HG02571 (cell line): ENCODE measurements around the gene WRNIP1.

Experiments
- ATAC-seq: cut with Tn5 transposase; IDR thresholded peaks from one replicate; pipeline ENCODE4 v1.9.1; 2021; ENCODE audit warnings: mild to moderate bottlenecking, moderate library complexity; ENCODE audit not compliant: unreplicated experiment

The WRNIP1 gene

GRCh38 chr6:2740581-2740980, 24.6 kb upstream of the WRNIP1 start:
- no peak for ATAC-seq

- no peak for ATAC-seq
These were observed 23.4 kb upstream of the WRNIP1 start for GRCh38 chr6:2741756-2742155.

- no peak for ATAC-seq
These were observed 21.6 kb upstream of the WRNIP1 start for GRCh38 chr6:2743280-2744208.

GRCh38 chr6:2744209-2744771, 20.9 kb upstream of the WRNIP1 start:
- ATAC-seq = no peak

GRCh38 chr6:2744778-2745177, 20.4 kb upstream of the WRNIP1 start:
- ATAC-seq = no peak

- ATAC-seq = no peak
These were observed 19.9 kb upstream of the WRNIP1 start for GRCh38 chr6:2745246-2745645.

GRCh38 chr6:2746557-2747061, 18.6 kb upstream of the WRNIP1 start:
- ATAC-seq = no peak

GRCh38 chr6:2748183-2748582, 17.0 kb upstream of the WRNIP1 start:
- ATAC-seq = no peak

- no peak for ATAC-seq
These were observed 15.1 kb upstream of the WRNIP1 start for GRCh38 chr6:2749969-2750600.

GRCh38 chr6:2750832-2751231, 14.4 kb upstream of the WRNIP1 start, which contains the start of gene MYLK4:
Gene MYLK4, minus strand, starts transcription at chr6:2750922. Its CDS starts 1,628 bp downstream, at chr6:2749294.
- no peak for ATAC-seq

GRCh38 chr6:2751871-2752270, 13.3 kb upstream of the WRNIP1 start:
- no peak for ATAC-seq

- no peak for ATAC-seq
These were observed 12.6 kb upstream of the WRNIP1 start for GRCh38 chr6:2752477-2753109.

- no peak for ATAC-seq
These were observed 12.1 kb upstream of the WRNIP1 start for GRCh38 chr6:2753110-2753489.

- no peak for ATAC-seq
These were observed 11.4 kb upstream of the WRNIP1 start for GRCh38 chr6:2753743-2754142.

GRCh38 chr6:2754393-2754792, 10.8 kb upstream of the WRNIP1 start:
- ATAC-seq = no peak

- ATAC-seq = no peak
These were observed 10.3 kb upstream of the WRNIP1 start for GRCh38 chr6:2754911-2755310.

GRCh38 chr6:2755456-2755855, 9.7 kb upstream of the WRNIP1 start:
- ATAC-seq = no peak

- ATAC-seq = no peak
These were observed 9.0 kb upstream of the WRNIP1 start for GRCh38 chr6:2756241-2756640.

GRCh38 chr6:2756687-2757224, 8.4 kb upstream of the WRNIP1 start:
- no peak for ATAC-seq

- no peak for ATAC-seq
These were observed 6.2 kb upstream of the WRNIP1 start for GRCh38 chr6:2758980-2759379.
